Measurements from ENCODE around the gene KAT8. TPM values are rescaled to one million over a fixed set of nuclear protein-coding genes. Genes with fewer than 3 reads are reported as not detected.
A peak's percentile ranks its signal among the peaks of the same experiment; 100 is the strongest.

KAT8 gene
- total RNA-seq, 1 experiment from 2014 or later, result 25.5 TPM

DNA sequence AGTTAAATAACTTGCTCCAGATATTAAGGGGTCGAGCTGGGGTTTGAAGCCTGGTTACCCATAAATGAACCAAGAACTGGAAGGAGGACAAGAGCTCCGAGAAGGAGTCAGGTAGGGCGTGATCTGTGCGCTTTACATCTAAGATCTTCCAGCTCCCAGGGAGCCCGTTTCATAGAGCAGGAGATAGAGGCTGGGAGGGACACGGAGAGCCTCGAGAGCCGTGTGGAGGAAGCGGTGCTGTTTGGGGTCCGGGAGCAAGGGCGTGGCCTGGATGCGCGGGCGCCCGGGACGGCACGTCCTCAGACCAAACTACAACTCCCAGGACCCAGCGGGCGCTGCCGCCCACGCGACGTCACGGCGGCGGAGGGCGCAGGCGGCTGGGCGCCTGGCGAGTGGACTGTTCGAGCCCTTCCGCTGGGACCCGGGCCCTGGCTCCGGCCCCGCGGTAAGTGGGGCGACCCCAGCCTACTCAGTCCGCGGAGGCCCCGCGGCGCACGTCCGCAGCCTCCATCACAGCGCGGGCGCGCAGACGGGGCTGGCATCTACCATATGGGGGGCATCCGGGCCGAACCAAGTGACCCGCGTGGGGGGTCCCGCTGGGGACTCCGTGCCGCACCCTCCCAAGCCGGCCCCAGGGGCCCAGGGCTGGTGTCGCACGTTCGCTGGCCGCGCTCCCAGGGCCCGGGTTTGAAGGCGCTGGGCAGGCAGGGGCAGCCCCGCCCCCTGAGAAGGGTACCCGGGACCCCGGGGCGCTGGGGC is 9.2 kb upstream of the KAT8 start, which contains the start of gene BCKDK:
Gene BCKDK (plus strand): TSS at position 352 of the 759 bp plus-strand sequence. CDS start 838 bp downstream, outside the sequence.
- peak; percentile 76 for DNase-seq (ENCODE audit: low read depth)

- DNase-seq (ENCODE audit: low read depth), result no peak
These were observed 8.5 kb upstream of the KAT8 start for GRCh38 chr16:31108794-31109558.

- DNase-seq (ENCODE audit: low read depth), result no peak
These were observed 7.8 kb upstream of the KAT8 start for GRCh38 chr16:31109622-31110021.

DNA sequence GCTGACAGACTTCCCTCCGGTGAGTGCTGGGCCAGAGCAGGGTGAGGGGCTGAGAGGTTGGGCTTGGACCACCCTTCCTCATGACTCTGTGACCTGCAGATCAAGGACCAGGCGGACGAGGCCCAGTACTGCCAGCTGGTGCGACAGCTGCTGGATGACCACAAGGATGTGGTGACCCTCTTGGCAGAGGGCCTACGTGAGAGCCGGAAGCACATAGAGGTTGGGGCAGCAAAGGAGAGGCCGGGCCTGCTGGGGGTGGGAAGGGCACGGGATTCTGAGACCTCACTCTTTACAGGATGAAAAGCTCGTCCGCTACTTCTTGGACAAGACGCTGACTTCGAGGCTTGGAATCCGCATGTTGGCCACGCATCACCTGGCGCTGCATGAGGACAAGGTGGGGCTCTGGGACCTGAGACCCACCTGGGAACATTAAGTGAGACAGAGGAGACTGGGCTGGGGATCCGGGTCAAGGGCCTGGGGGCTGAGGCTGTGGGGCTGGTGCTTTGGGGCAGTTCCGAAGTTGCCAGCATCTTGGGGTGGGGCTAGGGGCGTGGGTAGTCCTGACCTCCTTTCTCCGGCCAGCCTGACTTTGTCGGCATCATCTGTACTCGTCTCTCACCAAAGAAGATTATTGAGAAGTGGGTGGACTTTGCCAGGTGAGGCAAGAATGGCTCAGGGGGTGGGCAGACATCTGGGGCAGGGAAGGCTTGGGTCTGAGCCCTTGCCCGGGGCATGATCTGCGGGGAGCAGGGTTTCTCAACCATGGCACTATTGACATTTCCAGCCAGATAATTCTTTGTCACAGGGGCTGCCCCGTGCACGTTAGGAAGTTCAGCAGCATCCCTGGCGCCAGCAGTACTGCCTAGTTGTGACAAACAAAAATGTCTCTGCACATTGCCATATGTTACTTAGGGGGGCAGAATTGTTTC is 7.1 kb upstream of the KAT8 start:
- DNase-seq (ENCODE audit: low read depth), result peak; percentile 70

GRCh38 chr16:31111881-31112466 is 5.5 kb upstream of the KAT8 start:
- no peak for DNase-seq (ENCODE audit: low read depth)

DNA sequence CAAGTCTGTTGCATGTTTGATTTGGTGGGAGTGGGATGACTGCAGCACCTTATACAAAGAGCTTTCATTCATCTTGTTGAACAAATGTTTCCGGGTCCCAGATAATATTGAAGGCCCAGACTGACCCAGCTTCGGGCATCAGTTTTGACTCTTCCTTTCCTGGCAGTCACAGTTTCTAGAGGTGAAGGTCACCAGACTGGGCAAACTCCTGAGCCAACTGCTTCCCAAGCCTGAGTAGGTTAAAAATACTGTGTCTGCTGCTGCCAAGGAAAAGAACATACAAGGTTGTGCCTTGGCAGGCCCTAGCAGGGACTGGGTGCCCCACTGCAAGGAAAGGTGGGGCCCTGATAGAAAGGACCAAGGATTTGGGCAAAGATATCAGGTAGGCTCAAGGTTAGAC is 4.8 kb upstream of the KAT8 start:
- DNase-seq (ENCODE audit: low read depth), result no peak

GRCh38 chr16:31113121-31114120 is 4.0 kb upstream of the KAT8 start:
- no peak for DNase-seq (ENCODE audit: low read depth)

DNA sequence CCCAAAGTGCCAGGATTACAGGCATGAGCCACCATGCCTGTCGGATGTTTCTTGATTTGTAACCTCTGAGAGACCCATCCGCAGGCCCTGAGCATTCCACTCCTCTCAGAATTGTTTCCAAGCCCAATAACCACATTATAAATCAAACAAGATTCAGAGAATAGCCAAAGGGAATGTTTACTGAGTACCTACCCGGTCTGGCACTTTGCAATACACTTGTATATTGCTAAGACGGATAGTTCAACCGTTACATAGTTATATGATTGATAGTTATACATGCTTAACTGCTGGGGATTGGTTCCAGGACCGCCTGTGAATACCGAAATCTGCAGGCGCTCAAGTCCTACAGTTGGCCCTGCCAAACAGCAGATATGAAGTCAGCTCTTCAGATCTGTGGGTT is 3.0 kb upstream of the KAT8 start:
- no peak for DNase-seq (ENCODE audit: low read depth)

DNA sequence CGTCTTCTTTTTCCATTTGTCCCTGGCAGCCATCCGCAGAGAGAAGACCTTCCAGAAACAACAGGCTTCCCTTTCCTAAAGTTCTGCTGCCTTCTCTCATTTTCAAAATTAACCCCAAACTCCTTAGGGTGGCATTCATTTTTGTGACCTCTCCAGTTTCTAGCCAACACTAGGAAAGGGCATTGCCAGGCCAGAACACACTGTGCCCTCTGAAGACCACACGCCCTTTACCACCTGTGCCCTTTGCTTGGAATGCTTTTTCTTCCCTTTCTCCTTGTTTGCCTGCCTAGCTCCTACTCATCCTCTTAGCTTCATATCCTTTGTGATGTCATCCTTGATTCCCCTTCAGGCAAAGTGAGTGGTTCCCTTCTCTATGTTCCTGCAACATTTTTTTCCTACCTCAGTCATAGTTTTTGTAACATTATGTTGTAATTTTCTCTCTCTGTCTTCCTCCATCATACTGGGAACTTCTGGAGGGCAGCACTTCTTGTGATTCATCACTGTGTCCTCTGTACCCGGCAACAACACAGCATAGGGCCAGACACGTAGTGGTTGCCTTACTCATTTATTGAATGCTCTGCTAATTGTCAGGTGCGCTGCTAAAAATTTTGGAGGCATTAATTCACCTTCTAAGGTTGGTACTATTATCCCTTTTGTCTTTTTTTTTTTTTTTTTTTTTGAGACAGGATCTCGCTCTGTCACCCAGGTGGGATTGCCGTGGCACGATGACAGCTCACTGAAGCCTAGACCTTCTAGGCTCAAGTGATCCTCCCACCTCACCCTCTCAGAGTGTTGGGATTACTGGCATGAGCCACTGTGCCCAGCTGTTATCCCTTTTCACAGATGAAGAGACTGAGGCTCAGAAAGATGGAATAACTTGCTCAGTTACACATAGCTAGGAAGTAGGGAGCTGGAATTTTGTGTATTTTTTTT is 1.0 kb downstream of the KAT8 start:
- DNase-seq (ENCODE audit: low read depth), result peak; percentile 65

GRCh38 chr16:31120129-31120528 is 2.7 kb downstream of the KAT8 start:
- no peak for DNase-seq (ENCODE audit: low read depth)

DNA sequence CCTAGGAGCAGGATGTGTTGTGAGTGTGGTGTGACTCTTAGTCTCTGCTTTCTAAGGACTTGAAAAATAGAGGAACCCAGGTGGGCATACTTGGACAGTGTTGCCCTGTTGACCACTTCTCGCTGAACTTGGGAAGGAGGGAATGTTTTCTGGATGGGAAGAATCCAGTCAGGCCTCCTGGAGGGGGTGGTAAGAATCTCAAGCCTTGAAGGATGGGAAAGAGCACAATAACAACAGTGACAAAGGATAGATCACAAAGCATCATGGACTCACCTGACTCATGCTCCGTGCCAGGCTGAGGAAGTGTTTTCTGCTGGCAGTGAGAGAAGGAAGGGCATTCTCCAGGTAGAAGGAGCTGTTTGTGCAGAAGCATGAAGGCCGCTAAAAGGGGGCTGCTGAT is 8.4 kb downstream of the KAT8 start:
- no peak for DNase-seq (ENCODE audit: low read depth)

DNA sequence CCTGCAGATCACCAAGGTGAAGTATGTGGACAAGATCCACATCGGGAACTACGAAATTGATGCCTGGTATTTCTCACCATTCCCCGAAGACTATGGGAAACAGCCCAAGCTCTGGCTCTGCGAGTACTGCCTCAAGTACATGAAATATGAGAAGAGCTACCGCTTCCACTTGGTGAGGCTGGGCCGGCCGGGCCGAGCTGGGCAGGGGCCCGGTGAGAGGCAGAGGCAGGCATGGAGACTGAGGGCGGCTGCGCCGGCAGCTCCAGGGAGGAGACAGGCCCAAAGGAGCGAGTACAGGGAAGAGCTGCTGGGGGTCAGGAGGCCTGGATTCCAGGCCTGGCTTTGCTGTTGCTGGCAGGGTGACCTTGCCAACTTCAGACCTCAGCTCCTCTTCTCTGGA is 9.7 kb downstream of the KAT8 start:
- no peak for DNase-seq (ENCODE audit: low read depth)

GRCh38 chr16:31128711-31129567 is 11.5 kb downstream of the KAT8 start:
- no peak for DNase-seq (ENCODE audit: low read depth)

DNA sequence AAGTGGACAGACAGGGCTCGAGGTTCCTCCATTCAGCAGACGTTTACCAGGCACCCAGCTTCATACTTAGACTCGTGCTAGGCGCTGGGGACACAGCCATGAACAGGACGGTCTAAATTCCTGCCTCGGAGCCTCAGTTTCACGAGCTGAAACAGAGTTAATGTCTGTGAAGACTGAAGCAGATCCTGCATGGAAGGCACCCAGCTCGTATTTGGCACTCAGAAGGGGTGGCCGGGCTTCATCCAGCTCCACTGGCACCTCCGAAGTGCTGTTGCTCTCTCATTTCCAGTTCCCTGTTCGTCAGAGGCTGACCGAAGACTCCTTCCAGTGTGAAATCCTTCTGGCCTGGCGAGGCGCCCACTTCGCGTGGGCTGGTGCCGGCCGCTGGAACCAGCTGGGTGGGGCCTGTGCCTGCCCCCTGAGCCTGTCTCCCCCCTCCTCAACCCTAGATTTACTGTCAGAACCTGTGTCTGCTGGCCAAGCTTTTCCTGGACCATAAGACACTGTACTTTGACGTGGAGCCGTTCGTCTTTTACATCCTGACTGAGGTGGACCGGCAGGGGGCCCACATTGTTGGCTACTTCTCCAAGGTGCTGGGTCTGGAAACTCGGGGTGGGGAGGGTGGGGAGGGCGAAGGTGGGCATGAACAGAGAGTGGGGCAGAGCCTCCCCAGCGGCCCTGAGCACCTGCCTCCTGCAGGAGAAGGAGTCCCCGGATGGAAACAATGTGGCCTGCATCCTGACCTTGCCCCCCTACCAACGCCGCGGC is 12.3 kb downstream of the KAT8 start:
- no peak for DNase-seq (ENCODE audit: low read depth)

DNA sequence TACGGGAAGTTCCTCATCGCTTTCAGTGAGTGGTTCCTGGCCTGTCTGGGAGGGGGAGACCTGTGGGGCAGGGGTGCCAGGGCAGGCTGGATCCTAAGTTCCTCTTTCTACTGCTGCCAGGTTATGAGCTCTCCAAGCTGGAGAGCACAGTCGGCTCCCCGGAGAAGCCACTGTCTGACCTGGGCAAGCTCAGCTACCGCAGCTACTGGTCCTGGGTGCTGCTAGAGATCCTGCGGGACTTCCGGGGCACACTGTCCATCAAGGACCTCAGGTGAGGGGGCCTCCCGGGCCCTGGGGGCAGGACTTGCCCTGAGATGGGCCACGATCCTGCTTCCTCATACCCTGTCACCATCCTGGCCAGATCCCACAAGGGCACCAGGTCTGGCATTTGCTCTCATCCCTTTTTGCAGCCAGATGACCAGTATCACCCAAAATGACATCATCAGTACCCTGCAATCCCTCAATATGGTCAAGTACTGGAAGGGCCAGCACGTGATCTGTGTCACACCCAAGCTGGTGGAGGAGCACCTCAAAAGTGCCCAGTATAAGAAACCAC is 12.9 kb downstream of the KAT8 start:
- DNase-seq (ENCODE audit: low read depth), result no peak

DNA sequence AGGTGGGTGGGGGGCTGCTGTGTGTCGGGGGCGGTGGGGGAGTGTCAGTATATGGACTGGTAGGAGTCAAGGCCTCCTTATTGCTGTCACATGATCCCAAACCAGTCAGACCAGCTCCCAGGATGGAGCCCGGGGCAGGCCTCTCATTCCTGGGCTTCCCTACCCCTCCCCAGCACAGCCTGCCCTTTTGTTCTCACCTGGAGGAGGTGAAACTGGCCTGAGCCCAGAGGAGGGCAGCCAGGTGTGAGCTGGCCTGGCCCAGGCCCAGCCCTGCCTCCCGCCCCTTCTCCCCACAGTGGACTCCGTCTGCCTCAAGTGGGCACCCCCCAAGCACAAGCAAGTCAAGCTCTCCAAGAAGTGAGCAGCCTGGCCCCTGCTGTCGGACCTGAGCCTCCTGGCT is 13.4 kb downstream of the KAT8 start:
- DNase-seq (ENCODE audit: low read depth), result no peak

DNA sequence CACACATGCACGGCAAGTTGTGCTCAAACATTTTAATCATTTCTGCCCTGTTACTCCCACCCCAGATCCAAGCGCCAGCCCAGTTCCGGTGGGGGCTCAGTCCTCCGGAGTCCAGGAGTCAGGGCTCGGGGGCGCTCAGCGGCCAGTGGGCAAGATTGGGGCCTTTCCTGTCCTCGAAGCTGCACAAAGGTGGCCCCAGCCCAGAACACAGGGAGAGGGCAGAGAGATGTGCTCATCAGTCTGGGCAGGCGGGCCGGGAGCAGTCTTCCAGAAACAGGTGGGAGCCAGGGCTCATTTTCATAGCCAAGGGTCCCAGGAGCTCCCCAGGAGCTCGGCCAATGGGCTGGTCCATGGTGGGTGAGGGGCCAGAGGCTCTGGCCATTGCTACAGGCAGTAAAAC is 14.0 kb downstream of the KAT8 start:
- DNase-seq (ENCODE audit: low read depth), result no peak
